Stimulated activated CD4-positive, alpha-beta T cell treated with anti-CD3 and anti-CD28 coated beads, Interleukin-4, amount 100 ng/mL, for 48 hours (primary cell): Measurements from ENCODE around the gene ABCC3.
A peak's percentile ranks its signal among the peaks of the same experiment; 100 is the strongest.

Experiments used
- DNase-seq, 2 donors: peaks; one replicate each; pipeline ENCODE4 v3.0.0-alpha.2; 2020; ENCODE audit warnings: low read depth in 2 of 2

Gene ABCC3

DNA sequence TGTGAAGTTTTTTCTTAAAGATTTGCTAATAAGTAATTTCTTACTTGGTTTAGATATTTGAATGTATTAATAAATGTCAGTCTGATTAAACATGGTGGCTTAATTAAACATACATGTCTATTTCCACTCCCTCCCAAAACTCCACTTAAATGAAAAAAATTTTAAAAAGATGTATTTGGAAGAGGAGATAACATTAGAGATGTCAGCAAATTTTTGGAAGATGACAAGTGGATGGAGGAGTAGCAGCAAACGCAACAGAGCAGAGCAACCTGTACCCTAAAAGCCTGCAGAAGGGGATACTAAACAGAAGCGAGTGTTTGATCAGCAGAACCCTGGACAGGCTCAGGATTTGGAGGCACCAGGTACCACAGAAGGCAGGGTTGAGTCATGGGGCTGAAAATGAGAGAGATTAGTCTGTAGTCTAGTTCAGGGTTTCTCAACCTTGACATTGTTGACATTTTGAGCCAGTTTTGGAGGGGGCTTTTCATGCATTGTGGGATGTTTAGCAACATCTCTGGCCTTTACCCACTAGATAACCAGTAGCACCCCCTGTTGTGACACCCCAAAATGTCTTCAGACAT, 102.5 kb downstream of the ABCC3 start:
- peak in 1 of 2 donors; percentile 10 for DNase-seq

DNA sequence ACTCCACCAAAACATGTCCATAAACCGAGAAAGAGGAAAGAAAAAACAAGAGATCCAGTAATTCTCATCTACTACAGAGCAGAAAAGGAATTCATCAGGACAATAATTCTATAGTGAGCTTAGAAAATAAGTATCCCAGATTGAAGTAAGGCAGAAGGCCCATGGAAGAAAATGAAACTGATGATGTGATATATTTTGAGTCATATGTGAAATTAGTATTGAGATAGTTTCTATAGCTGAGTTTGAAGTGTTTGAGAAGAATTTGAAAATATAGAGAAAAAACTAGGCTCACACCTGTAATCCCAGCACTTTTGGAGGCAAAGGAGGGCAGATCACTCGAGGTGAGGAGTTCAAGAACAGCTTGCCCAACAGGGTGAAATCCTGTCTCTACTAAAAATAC, 104.4 kb downstream of the ABCC3 start:
- DNase-seq = no peak
